VCaP (cell line): ENCODE data around the gene KLHL18.

Experiments used
- H3K27ac ChIP-seq: fragments of 450-650 bp; 2 replicates; pipeline ENCODE4 v1.5.1; 2017
- CTCF ChIP-seq: fragments of 450-650 bp; conservative IDR thresholded peaks from 2 replicates; pipeline ENCODE4 v1.5.1; 2017; ENCODE audit warnings: mild to moderate bottlenecking, moderate library complexity

The KLHL18 gene

GRCh38 chr3:47337656-47338055 lies 54.9 kb downstream of the KLHL18 start:
- H3K27ac ChIP-seq = no peak overlapping the region
- TF ChIP-seq CTCF = no peak

GRCh38 chr3:47339951-47340350 lies 57.2 kb downstream of the KLHL18 start:
- no peak overlapping the region for H3K27ac ChIP-seq
- no peak for TF ChIP-seq CTCF

- TF ChIP-seq CTCF = no peak
Measured at GRCh38 chr3:47340866-47341265, 58.1 kb downstream of the KLHL18 start.

GRCh38 chr3:47342151-47342550 lies 59.4 kb downstream of the KLHL18 start:
- no peak for TF ChIP-seq CTCF
- H3K27ac ChIP-seq = no peak overlapping the region

More at GRCh38 chr3:47340866-47341265, 58.1 kb downstream of the KLHL18 start:
- H3K27ac ChIP-seq = no peak overlapping the region

GRCh38 chr3:47342812-47343211 lies 60.1 kb downstream of the KLHL18 start:
- no peak for TF ChIP-seq CTCF
- H3K27ac ChIP-seq = no peak overlapping the region

GRCh38 chr3:47343471-47343971 lies 60.8 kb downstream of the KLHL18 start:
- no peak overlapping the region for H3K27ac ChIP-seq
- no peak for TF ChIP-seq CTCF

GRCh38 chr3:47344971-47345370 lies 62.2 kb downstream of the KLHL18 start:
- TF ChIP-seq CTCF = no peak
- H3K27ac ChIP-seq = no peak overlapping the region
